ENCODE data around the gene FAH.

The FAH gene

GRCh38 chr15:80167936-80168335 is 15.1 kb downstream of the FAH start:
- no peak overlapping the region for H3K9ac ChIP-seq (ENCODE audit: low read length)

DNA sequence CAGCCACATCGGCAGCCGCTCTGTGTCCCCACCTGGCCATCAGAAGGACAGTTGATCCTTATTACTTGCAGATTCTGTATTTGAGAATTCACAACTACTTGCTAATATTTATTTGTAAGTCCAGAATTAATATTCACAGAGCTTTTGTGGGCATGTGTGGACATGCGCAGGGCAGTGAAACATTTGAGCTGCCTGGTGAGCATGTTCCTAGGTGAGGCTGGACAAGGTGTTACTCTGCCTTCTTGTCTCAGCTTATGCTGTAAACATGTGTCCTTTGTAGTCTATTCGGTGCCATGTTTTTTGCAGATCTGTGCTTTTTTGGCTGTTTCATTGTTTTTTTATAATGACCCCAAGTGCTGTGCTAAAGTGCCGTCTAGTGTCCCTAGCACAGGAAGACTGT is 15.6 kb downstream of the FAH start:
- no peaks in the 10 kb centered on the region for H3K36me3 ChIP-seq (ENCODE audit: control insufficient read depth, insufficient read depth, low read length)
- no peak overlapping the region for H3K4me3 ChIP-seq (ENCODE audit: low read length)
- no peaks in the 10 kb centered on the region for H3K27me3 ChIP-seq (ENCODE audit: control insufficient read depth, insufficient read depth, low read length)
- H3K27ac ChIP-seq (ENCODE audit: low read depth, low read length), result no peak overlapping the region
- H3K4me1 ChIP-seq (ENCODE audit: control insufficient read depth, insufficient read depth, low read length), result no peaks in the 10 kb centered on the region
- H3K9ac ChIP-seq (ENCODE audit: low read length), result no peak overlapping the region

More at GRCh38 chr15:80167936-80168335, 15.1 kb downstream of the FAH start:
- Histone ChIP-seq H3K36me3 (ENCODE audit: control insufficient read depth, insufficient read depth, low read length) (no peaks in the 10 kb centered on the region), H3K27ac (ENCODE audit: low read depth, low read length) (no peak overlapping the region), H3K27me3 (ENCODE audit: control insufficient read depth, insufficient read depth, low read length) (no peaks in the 10 kb centered on the region), H3K4me1 (ENCODE audit: control insufficient read depth, insufficient read depth, low read length) (no peaks in the 10 kb centered on the region), H3K4me3 (ENCODE audit: low read length) (no peak overlapping the region)

GRCh38 chr15:80169768-80170357 is 17.1 kb downstream of the FAH start:
- Histone ChIP-seq H3K27me3 (ENCODE audit: control insufficient read depth, insufficient read depth, low read length) (no peaks in the 10 kb centered on the region), H3K27ac (ENCODE audit: low read depth, low read length) (no peak overlapping the region), H3K9ac (ENCODE audit: low read length) (no peak overlapping the region), H3K4me1 (ENCODE audit: control insufficient read depth, insufficient read depth, low read length) (no peaks in the 10 kb centered on the region), H3K36me3 (ENCODE audit: control insufficient read depth, insufficient read depth, low read length) (no peaks in the 10 kb centered on the region), H3K4me3 (ENCODE audit: low read length) (no peak overlapping the region)

DNA sequence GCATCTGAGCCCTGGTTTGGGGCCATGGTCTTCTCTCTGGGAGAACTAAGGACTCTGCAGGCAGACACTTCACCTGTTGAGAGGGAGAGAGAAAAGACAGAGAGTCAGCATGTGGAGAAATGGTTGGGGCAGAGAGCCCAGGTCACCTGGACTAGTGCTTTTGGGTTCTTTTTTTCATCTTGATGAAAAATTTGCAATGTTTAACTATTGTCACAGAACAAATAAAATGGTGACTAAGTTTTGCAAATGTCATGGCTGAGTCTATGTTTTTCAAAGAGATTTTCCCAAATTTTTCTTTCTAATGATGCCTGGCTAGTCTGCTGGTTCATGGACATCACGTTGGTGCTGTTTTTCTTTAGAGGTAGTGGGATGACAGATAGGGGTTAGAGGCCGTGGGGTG is 17.8 kb downstream of the FAH start:
- Histone ChIP-seq H3K9ac (ENCODE audit: low read length) (no peak overlapping the region), H3K27ac (ENCODE audit: low read depth, low read length) (no peak overlapping the region), H3K4me1 (ENCODE audit: control insufficient read depth, insufficient read depth, low read length) (no peaks in the 10 kb centered on the region), H3K36me3 (ENCODE audit: control insufficient read depth, insufficient read depth, low read length) (no peaks in the 10 kb centered on the region), H3K4me3 (ENCODE audit: low read length) (no peak overlapping the region), H3K27me3 (ENCODE audit: control insufficient read depth, insufficient read depth, low read length) (no peaks in the 10 kb centered on the region)

DNA sequence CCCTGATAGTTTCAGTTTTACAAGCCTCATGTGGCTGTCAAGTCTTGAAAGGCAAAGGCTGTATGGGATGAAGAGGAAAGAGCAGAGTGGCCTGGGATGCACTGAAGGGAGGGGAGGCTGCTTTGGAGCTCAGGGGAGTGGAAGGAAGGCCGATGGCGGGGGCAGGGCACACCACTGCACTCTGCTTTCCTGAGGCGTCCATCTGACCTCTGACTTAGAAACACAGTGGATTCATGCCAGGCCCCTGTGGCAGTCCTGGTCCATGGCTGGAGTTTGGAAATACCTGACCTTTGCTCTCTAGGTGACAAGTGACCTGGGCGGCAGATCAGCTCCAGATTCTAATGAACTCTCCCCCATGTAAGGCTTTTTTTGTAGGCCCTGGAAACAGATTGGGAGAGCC is 19.0 kb downstream of the FAH start:
- Histone ChIP-seq H3K27ac (ENCODE audit: low read depth, low read length) (no peak overlapping the region), H3K36me3 (ENCODE audit: control insufficient read depth, insufficient read depth, low read length) (no peaks in the 10 kb centered on the region), H3K9ac (ENCODE audit: low read length) (no peak overlapping the region)

DNA sequence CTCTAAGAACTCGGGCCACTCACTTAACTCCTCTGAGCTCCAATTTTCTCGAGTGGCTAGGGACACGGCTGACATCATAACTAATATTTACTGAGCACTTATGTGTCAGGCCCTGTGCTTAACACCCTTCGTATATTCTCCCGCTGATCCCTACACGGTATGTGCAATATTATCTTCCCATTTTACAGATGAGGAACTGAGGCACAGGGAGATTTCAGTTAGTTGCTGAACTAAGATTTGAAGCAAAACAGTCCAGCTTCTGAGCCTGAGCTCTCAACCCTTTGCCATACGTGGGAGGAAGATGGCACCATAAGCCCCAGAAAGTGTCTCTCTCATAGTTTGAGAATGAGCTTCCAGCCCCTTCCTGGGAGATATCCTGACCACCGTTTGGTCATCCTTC is 19.6 kb downstream of the FAH start:
- H3K9ac ChIP-seq (ENCODE audit: low read length), result no peak overlapping the region
- no peaks in the 10 kb centered on the region for H3K36me3 ChIP-seq (ENCODE audit: control insufficient read depth, insufficient read depth, low read length)
- H3K27me3 ChIP-seq (ENCODE audit: control insufficient read depth, insufficient read depth, low read length), result no peaks in the 10 kb centered on the region
- no peak overlapping the region for H3K27ac ChIP-seq (ENCODE audit: low read depth, low read length)
- H3K4me3 ChIP-seq (ENCODE audit: low read length), result no peak overlapping the region
- no peaks in the 10 kb centered on the region for H3K4me1 ChIP-seq (ENCODE audit: control insufficient read depth, insufficient read depth, low read length)

More for the DNA sequence above, 19.0 kb downstream of the FAH start:
- Histone ChIP-seq H3K4me3 (ENCODE audit: low read length) (no peak overlapping the region), H3K4me1 (ENCODE audit: control insufficient read depth, insufficient read depth, low read length) (no peaks in the 10 kb centered on the region), H3K27me3 (ENCODE audit: control insufficient read depth, insufficient read depth, low read length) (no peaks in the 10 kb centered on the region)

GRCh38 chr15:80173022-80173759 is 20.4 kb downstream of the FAH start:
- H3K27ac ChIP-seq (ENCODE audit: low read depth, low read length), result no peak overlapping the region
- H3K4me1 ChIP-seq (ENCODE audit: control insufficient read depth, insufficient read depth, low read length), result no peaks in the 10 kb centered on the region
- H3K27me3 ChIP-seq (ENCODE audit: control insufficient read depth, insufficient read depth, low read length), result no peaks in the 10 kb centered on the region
- H3K4me3 ChIP-seq (ENCODE audit: low read length), result no peak overlapping the region
- H3K9ac ChIP-seq (ENCODE audit: low read length), result no peak overlapping the region
- H3K36me3 ChIP-seq (ENCODE audit: control insufficient read depth, insufficient read depth, low read length), result no peaks in the 10 kb centered on the region

GRCh38 chr15:80174017-80174746 is 21.4 kb downstream of the FAH start:
- Histone ChIP-seq H3K27ac (ENCODE audit: low read depth, low read length) (no peak overlapping the region), H3K4me3 (ENCODE audit: low read length) (no peak overlapping the region), H3K36me3 (ENCODE audit: control insufficient read depth, insufficient read depth, low read length) (no peaks in the 10 kb centered on the region), H3K9ac (ENCODE audit: low read length) (no peak overlapping the region), H3K27me3 (ENCODE audit: control insufficient read depth, insufficient read depth, low read length) (no peaks in the 10 kb centered on the region), H3K4me1 (ENCODE audit: control insufficient read depth, insufficient read depth, low read length) (no peaks in the 10 kb centered on the region)

DNA sequence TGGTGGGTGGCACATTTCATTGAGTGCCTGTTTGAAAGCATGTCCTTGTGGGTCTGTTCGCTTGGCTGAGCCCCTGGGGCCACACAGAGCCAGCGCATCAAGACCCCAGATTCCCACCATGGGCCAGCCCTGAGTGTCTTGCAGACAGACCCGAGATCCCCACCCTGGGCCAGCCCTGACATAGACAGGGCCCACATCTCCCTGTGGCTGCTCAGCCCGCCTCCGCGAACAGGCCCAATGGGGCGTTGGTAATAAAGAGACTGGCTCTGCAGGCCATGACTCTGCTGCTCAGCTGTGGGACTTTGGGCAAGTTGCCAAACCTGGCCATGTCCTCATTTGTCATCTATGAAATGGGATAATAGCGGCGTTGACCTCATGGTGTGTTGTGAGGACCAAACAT is 22.6 kb downstream of the FAH start:
- Histone ChIP-seq H3K27me3 (ENCODE audit: control insufficient read depth, insufficient read depth, low read length) (no peaks in the 10 kb centered on the region), H3K36me3 (ENCODE audit: control insufficient read depth, insufficient read depth, low read length) (no peaks in the 10 kb centered on the region), H3K4me3 (ENCODE audit: low read length) (no peak overlapping the region), H3K4me1 (ENCODE audit: control insufficient read depth, insufficient read depth, low read length) (no peaks in the 10 kb centered on the region), H3K27ac (ENCODE audit: low read depth, low read length) (no peak overlapping the region), H3K9ac (ENCODE audit: low read length) (no peak overlapping the region)

DNA sequence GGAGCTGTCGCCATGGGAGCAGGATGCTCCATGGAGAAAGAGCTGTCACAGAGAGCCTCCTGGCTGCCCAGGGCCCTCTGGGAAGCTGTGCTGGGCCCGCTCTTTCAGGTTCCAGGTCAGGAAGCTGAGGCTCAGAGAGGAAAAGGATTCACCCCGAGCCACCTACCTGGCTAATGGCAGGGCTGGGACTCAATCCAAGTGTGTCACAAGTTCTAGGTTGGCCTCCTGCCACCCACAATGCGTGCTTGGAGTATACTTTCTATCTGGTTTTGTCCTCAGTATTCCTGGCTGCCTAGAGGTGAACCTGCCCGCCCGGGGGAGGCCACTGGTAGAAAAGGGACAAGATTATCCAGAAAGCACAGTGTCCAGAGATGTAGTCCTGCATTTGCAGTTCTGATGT is 23.6 kb downstream of the FAH start:
- Histone ChIP-seq H3K27ac (ENCODE audit: low read depth, low read length) (no peak overlapping the region), H3K9ac (ENCODE audit: low read length) (no peak overlapping the region), H3K4me1 (ENCODE audit: control insufficient read depth, insufficient read depth, low read length) (no peaks in the 10 kb centered on the region)

GRCh38 chr15:80177156-80177555 is 24.4 kb downstream of the FAH start:
- Histone ChIP-seq H3K36me3 (ENCODE audit: control insufficient read depth, insufficient read depth, low read length) (peaks cover 7% of the 10 kb centered on the region), H3K27ac (ENCODE audit: low read depth, low read length) (no peak overlapping the region), H3K9ac (ENCODE audit: low read length) (no peak overlapping the region)

More for the DNA sequence above, 23.6 kb downstream of the FAH start:
- H3K36me3 ChIP-seq (ENCODE audit: control insufficient read depth, insufficient read depth, low read length), result peaks cover 7% of the 10 kb centered on the region
- H3K4me3 ChIP-seq (ENCODE audit: low read length), result no peak overlapping the region
- H3K27me3 ChIP-seq (ENCODE audit: control insufficient read depth, insufficient read depth, low read length), result no peaks in the 10 kb centered on the region

DNA sequence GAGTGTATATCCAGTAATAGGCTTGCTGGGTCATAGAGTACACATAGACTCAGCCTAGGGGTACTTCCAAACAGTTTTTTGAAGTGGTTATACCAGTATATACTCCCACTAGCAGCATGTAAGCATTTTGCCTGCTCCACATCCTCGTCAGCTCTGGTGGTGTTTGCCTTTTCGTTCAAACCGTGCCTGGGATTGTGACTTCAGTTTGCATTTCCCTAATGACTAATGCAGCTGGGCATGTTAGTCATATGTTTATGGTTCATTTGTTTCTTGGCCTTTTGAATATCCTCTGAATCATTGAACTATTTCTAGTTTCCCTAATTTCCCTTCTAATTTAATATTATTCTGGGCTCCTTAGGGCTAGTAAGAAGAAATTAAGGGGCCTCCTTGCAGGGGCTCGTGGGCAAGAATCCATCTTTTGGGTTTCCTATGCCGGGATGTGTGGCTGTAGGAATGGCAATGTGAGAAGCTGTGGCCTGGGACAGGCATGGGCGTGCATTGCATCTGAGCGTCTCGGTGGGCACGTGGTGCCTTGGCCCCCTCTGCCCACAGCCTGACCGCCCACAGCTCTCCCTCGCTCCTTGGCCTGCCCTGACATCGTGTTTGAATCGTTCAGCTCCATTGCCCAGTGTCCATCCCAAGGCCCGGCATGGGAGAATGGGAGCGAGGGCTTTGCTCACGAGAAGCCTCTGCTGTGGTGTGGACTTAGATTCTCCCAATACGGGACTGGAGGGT is 26.4 kb downstream of the FAH start:
- Histone ChIP-seq H3K27me3 (ENCODE audit: control insufficient read depth, insufficient read depth, low read length) (no peaks in the 10 kb centered on the region), H3K36me3 (ENCODE audit: control insufficient read depth, insufficient read depth, low read length) (peaks cover 7% of the 10 kb centered on the region), H3K27ac (ENCODE audit: low read depth, low read length) (no peak overlapping the region)

More at GRCh38 chr15:80177156-80177555, 24.4 kb downstream of the FAH start:
- Histone ChIP-seq H3K4me3 (ENCODE audit: low read length) (no peak overlapping the region), H3K4me1 (ENCODE audit: control insufficient read depth, insufficient read depth, low read length) (no peaks in the 10 kb centered on the region), H3K27me3 (ENCODE audit: control insufficient read depth, insufficient read depth, low read length) (no peaks in the 10 kb centered on the region)

More for the DNA sequence above, 26.4 kb downstream of the FAH start:
- Histone ChIP-seq H3K9ac (ENCODE audit: low read length) (no peak overlapping the region), H3K4me1 (ENCODE audit: control insufficient read depth, insufficient read depth, low read length) (no peaks in the 10 kb centered on the region), H3K4me3 (ENCODE audit: low read length) (no peak overlapping the region)
